GM19463 (cell line): ENCODE data around the gene CEP89.
"Not testable (repeated sequence)": the region's sequence is repeated elsewhere in the genome, so short reads cannot be mapped to it uniquely, and the experiment has no call there.

Source experiments
- ATAC-seq: cut with Tn5 transposase; IDR thresholded peaks from one replicate; pipeline ENCODE4 v1.9.1; 2021; ENCODE audit warnings: mild to moderate bottlenecking, moderate library complexity; ENCODE audit not compliant: unreplicated experiment

The CEP89 gene

GRCh38 chr19:32872391-32872790, 99.4 kb downstream of the CEP89 start:
- no peak for ATAC-seq

GRCh38 chr19:32870981-32871451, 100.7 kb downstream of the CEP89 start:
- ATAC-seq = no peak

GRCh38 chr19:32869966-32870573, 101.7 kb downstream of the CEP89 start:
- ATAC-seq = no peak

GRCh38 chr19:32869369-32869965, 102.3 kb downstream of the CEP89 start, which contains the start of gene SLC7A9:
TSS of gene SLC7A9 (minus strand) at chr19:32869767. CDS start at chr19:32868534, 1,233 bp downstream.
- ATAC-seq = no peak

- ATAC-seq = no peak
These were observed 103.4 kb downstream of the CEP89 start for GRCh38 chr19:32868206-32868950.

GRCh38 chr19:32867436-32867835, 104.3 kb downstream of the CEP89 start:
- not testable (repeated sequence) for ATAC-seq

- ATAC-seq = no peak
These were observed 105.0 kb downstream of the CEP89 start for GRCh38 chr19:32866564-32867265.

GRCh38 chr19:32866061-32866460, 105.7 kb downstream of the CEP89 start:
- ATAC-seq = no peak

- ATAC-seq = no peak
These were observed 106.4 kb downstream of the CEP89 start for GRCh38 chr19:32865326-32865725.

- ATAC-seq = no peak
These were observed 107.3 kb downstream of the CEP89 start for GRCh38 chr19:32864318-32865007.

GRCh38 chr19:32863841-32864240, 107.9 kb downstream of the CEP89 start:
- no peak for ATAC-seq

GRCh38 chr19:32863301-32863700, 108.5 kb downstream of the CEP89 start:
- ATAC-seq = no peak

GRCh38 chr19:32862741-32863140, 109.0 kb downstream of the CEP89 start:
- no peak for ATAC-seq

- ATAC-seq = no peak
These were observed 109.6 kb downstream of the CEP89 start for GRCh38 chr19:32862173-32862572.

GRCh38 chr19:32861596-32861995, 110.2 kb downstream of the CEP89 start:
- no peak for ATAC-seq

GRCh38 chr19:32859591-32859990, 112.2 kb downstream of the CEP89 start:
- ATAC-seq = no peak

GRCh38 chr19:32858559-32858958, 113.2 kb downstream of the CEP89 start:
- ATAC-seq = no peak

GRCh38 chr19:32858155-32858554, 113.6 kb downstream of the CEP89 start:
- no peak for ATAC-seq

GRCh38 chr19:32857584-32857983, 114.2 kb downstream of the CEP89 start:
- no peak for ATAC-seq

GRCh38 chr19:32856818-32857217, 114.9 kb downstream of the CEP89 start:
- not testable (repeated sequence) for ATAC-seq

- ATAC-seq = no peak
These were observed 119.5 kb downstream of the CEP89 start for GRCh38 chr19:32852216-32852615.
